PC-3 (cell line): ENCODE results near the gene MMP20. TPM values are rescaled to one million over a fixed set of nuclear protein-coding genes. Genes with fewer than 3 reads are reported as not detected.
A peak's percentile ranks its signal among the peaks of the same experiment; 100 is the strongest.

ENCODE experiments used
- ATAC-seq: fragments of 200-7000 bp; cut with Tn5 transposase; 2 replicates; pipeline ENCODE4 v1.9.1; 2020; ENCODE audit warnings: mild to moderate bottlenecking, moderate library complexity
- BruUV-seq: library from RNA; stranded (reverse); fragments of 400-500 nt; replicated peaks from 2 replicates; lab custom pipeline; 2021; lab: Mats Ljungman, UMichigan
- CTCF ChIA-PET: fragments of 300-600 bp; sonication (Branson Sonifier 250); formaldehyde crosslinking; loops from one replicate; lab custom pipeline; 2022; ENCODE audit warnings: antibody characterized with exemption; lab: Charles Lee
- POLR2A ChIA-PET: fragments of 300-600 bp; sonication (Branson Sonifier 250); formaldehyde crosslinking; loops from one replicate; lab custom pipeline; 2022; ENCODE audit warnings: antibody characterized with exemption; ENCODE audit not compliant: unreplicated experiment; lab: Charles Lee
- DNase-seq: peaks from one replicate; pipeline ENCODE4 v3.0.0-alpha.2; 2015
- H2AFZ ChIP-seq: fragments of 300-600 bp; sonication (generic); 2 replicates; pipeline ENCODE4 v1.6.0; 2016; ENCODE audit warnings: antibody characterized with exemption, low read length
- H3F3A ChIP-seq: fragments of 300-600 bp; sonication (generic); one replicate; pipeline ENCODE4 v1.6.0; 2017; ENCODE audit warnings: antibody characterized with exemption, low read length, control low read depth, mild to moderate bottlenecking; ENCODE audit not compliant: unreplicated experiment
- H3K27ac ChIP-seq: fragments of 300-600 bp; sonication (generic); 2 replicates; pipeline ENCODE4 v1.5.1; 2016; ENCODE audit warnings: mild to moderate bottlenecking, low read length
- H3K27me3 ChIP-seq: fragments of 300-600 bp; sonication (generic); 2 replicates; pipeline ENCODE4 v1.6.1; 2016; ENCODE audit warnings: low read length, mixed read lengths
- H3K36me3 ChIP-seq: fragments of 300-600 bp; sonication (generic); 2 replicates; pipeline ENCODE4 v1.6.1; 2016; ENCODE audit warnings: low read depth, mixed run types, low read length, mixed read lengths
- H3K4me1 ChIP-seq: fragments of 300-600 bp; sonication (generic); 2 replicates; pipeline ENCODE4 v1.5.1; 2016; ENCODE audit warnings: low read length; ENCODE audit not compliant: insufficient read depth
- H3K4me2 ChIP-seq: fragments of 300-600 bp; sonication (generic); 2 replicates; pipeline ENCODE4 v1.6.0; 2016; ENCODE audit warnings: low read length
- H3K4me3 ChIP-seq: fragments of 300-600 bp; sonication (generic); 2 replicates; pipeline ENCODE4 v1.5.1; 2016; ENCODE audit warnings: mild to moderate bottlenecking, low read length, mixed read lengths
- H3K79me2 ChIP-seq: fragments of 300-600 bp; sonication (generic); 2 replicates; pipeline ENCODE4 v1.6.1; 2017; ENCODE audit warnings: low read length, mixed read lengths
- H3K9ac ChIP-seq: fragments of 300-600 bp; sonication (generic); 2 replicates; pipeline ENCODE4 v1.6.0; 2016; ENCODE audit warnings: mild to moderate bottlenecking, low read length
- H3K9me2 ChIP-seq: fragments of 300-600 bp; sonication (generic); replicated peaks from 2 replicates; pipeline ENCODE4 v1.6.1; 2016; ENCODE audit warnings: mixed run types, low read length, mixed read lengths
- H3K9me3 ChIP-seq: fragments of 300-600 bp; sonication (generic); 2 replicates; pipeline ENCODE4 v1.6.1; 2016; ENCODE audit warnings: low read length, mixed read lengths
- H4K20me1 ChIP-seq: fragments of 300-600 bp; sonication (generic); 2 replicates; pipeline ENCODE4 v1.6.1; 2016; ENCODE audit warnings: low read length, mixed read lengths
- CTCF ChIP-seq: fragments of 300-600 bp; sonication (generic); conservative IDR thresholded peaks from 2 replicates; pipeline ENCODE4 v1.5.1; 2017; ENCODE audit warnings: antibody characterized with exemption, low read depth, mild to moderate bottlenecking, low read length
- EZH2 ChIP-seq: fragments of 300-600 bp; sonication (generic); IDR thresholded peaks from one replicate; pipeline ENCODE4 v1.6.1; 2017; ENCODE audit warnings: antibody characterized with exemption, mild to moderate bottlenecking, low read length; ENCODE audit not compliant: unreplicated experiment
- EZH2phosphoT487 ChIP-seq: fragments of 300-600 bp; sonication (generic); IDR thresholded peaks from 2 replicates; pipeline ENCODE4 v1.6.1; 2018; ENCODE audit warnings: mild to moderate bottlenecking, antibody characterized with exemption, low read length, borderline replicate concordance
- intact Hi-C: fragments of 100-400 bp; cut with micrococcal nuclease; formaldehyde crosslinking; loops from 2 replicates; pipeline ENCODE4 v1.9.0; 2023
- total RNA-seq: library from RNA; depleted of rRNA; stranded (reverse); fragments of >200 nt; gene quantifications from 2 replicates; pipeline ENCODE4 v1.2.3, GENCODE V29; 2014

Gene MMP20
- total RNA-seq, 1 experiment from 2014 or later = not detected

- intact Hi-C loops = loop anchor here (1.0 to 5.0 kb wide), 5 partner anchors 54 to 804 kb away; no protein-coding TSS in a partner anchor
- Histone ChIP-seq H4K20me1 (no peaks in the 10 kb centered on the region), H3F3A (no peaks in the 10 kb centered on the region), H3K4me1 (no peaks in the 10 kb centered on the region), H2AFZ (no peak overlapping the region), H3K4me3 (no peak overlapping the region), H3K79me2 (no peaks in the 10 kb centered on the region), H3K4me2 (peak overlapping the region; percentile 14; the same call in 1 of the 2 replicates), H3K27me3 (no peaks in the 10 kb centered on the region), H3K9me2 (no peaks in the 10 kb centered on the region), H3K27ac (no peak overlapping the region), H3K36me3 (no peaks in the 10 kb centered on the region), H3K9me3 (no peaks in the 10 kb centered on the region), H3K9ac (no peak overlapping the region)
- no peak for TF ChIP-seq EZH2phosphoT487
- TF ChIP-seq CTCF = peak; percentile 97
- no TSS peak for BruUV-seq
- peak; percentile 79 for DNase-seq
- peak; percentile 67 for ATAC-seq
- POLR2A ChIA-PET = interaction anchor here (0.6 to 0.9 kb wide), 4 partner anchors 45 to 294 kb away, joined by 3 to 4 read pairs (median 4); no protein-coding TSS in a partner anchor
- CTCF ChIA-PET = interaction anchor here (0.6 to 2.6 kb wide), 15 partner anchors 19 to 1542 kb away, joined by 3 to 37 read pairs (median 3); no protein-coding TSS in a partner anchor
Measured at GRCh38 chr11:102666331-102666957, 41.3 kb upstream of the MMP20 start.

- ChIA-PET POLR2A (no interaction called here), CTCF (no interaction called here)
- H3K4me1 ChIP-seq = no peaks in the 10 kb centered on the region
- H3K36me3 ChIP-seq = no peaks in the 10 kb centered on the region
- no peak overlapping the region for H3K27ac ChIP-seq
- H3K79me2 ChIP-seq = no peaks in the 10 kb centered on the region
- BruUV-seq = no TSS peak
- no peak for TF ChIP-seq EZH2
- no peak for TF ChIP-seq EZH2phosphoT487
- peak; percentile 70 for TF ChIP-seq CTCF
- H2AFZ ChIP-seq = no peak overlapping the region
- no peak overlapping the region for H3K9ac ChIP-seq
- no peaks in the 10 kb centered on the region for H4K20me1 ChIP-seq
- no peaks in the 10 kb centered on the region for H3K27me3 ChIP-seq
- ATAC-seq = peak; percentile 67
- peak; percentile 45 for DNase-seq
- H3K4me2 ChIP-seq = no peak overlapping the region
- no peaks in the 10 kb centered on the region for H3F3A ChIP-seq
- no peaks in the 10 kb centered on the region for H3K9me2 ChIP-seq
- intact Hi-C loops = no loop called here
- no peak overlapping the region for H3K4me3 ChIP-seq
- H3K9me3 ChIP-seq = no peaks in the 10 kb centered on the region
Measured at GRCh38 chr11:102664001-102664752, 39.0 kb upstream of the MMP20 start.
